CD4-positive, alpha-beta T cell (primary cell): Measurements from ENCODE around the gene OPCML. TPM values are rescaled to one million over a fixed set of nuclear protein-coding genes. Genes with fewer than 3 reads are reported as not detected.

ENCODE experiments used
- ATAC-seq: fragments of 200-7000 bp; cut with Tn5 transposase; one replicate; pipeline ENCODE4 v1.10.0; 2022; ENCODE audit warnings: mild to moderate bottlenecking; ENCODE audit not compliant: poor library complexity
- CTCF ChIA-PET: fragments of 350-600 bp; sonication (Branson Sonifier 250); formaldehyde crosslinking; loops from one replicate; lab custom pipeline; 2021; ENCODE audit warnings: antibody characterized with exemption, inconsistent platforms; lab: Charles Lee
- POLR2A ChIA-PET: fragments of 350-600 bp; sonication (Branson Sonifier 250); formaldehyde crosslinking; loops from one replicate; lab custom pipeline; 2021; ENCODE audit warnings: antibody characterized with exemption, inconsistent platforms; lab: Charles Lee
- DNase-seq, 14 experiments: peaks; one replicate each; pipeline ENCODE4 v3.0.0-alpha.2; 2013 to 2020; ENCODE audit warnings: mixed read lengths in 2 of 14
- H3K27ac ChIP-seq, 2 donors: one replicate each; pipeline versions ENCODE4 v1.5.1 to v1.7.0; 2013; ENCODE audit warnings: low read length in 2 of 2, low read depth in 1 of 2, mild to moderate bottlenecking in 1 of 2
- H3K27me3 ChIP-seq, 2 experiments: 1 replicate in 1 of 2; 2 replicates in 1 of 2; pipeline versions ENCODE4 v1.6.1 to v1.7.0; 2013; ENCODE audit warnings: low read length in 2 of 2, control low read depth in 1 of 2, mild to moderate bottlenecking in 1 of 2, moderate library complexity in 1 of 2; ENCODE audit not compliant: insufficient read depth in 2 of 2, control insufficient read depth in 1 of 2
- H3K36me3 ChIP-seq: one replicate; pipeline ENCODE4 v1.6.1; 2013; ENCODE audit warnings: low read length, control low read depth; ENCODE audit not compliant: insufficient read depth
- H3K4me1 ChIP-seq: one replicate; pipeline ENCODE4 v1.6.1; 2013; ENCODE audit warnings: low read length, control low read depth; ENCODE audit not compliant: insufficient read depth
- H3K4me3 ChIP-seq: one replicate; pipeline ENCODE4 v1.5.1; 2013; ENCODE audit warnings: mild to moderate bottlenecking, low read length, moderate library complexity
- H3K9me3 ChIP-seq, 2 experiments: 1 replicate in 1 of 2; 2 replicates in 1 of 2; pipeline versions ENCODE4 v1.6.1 to v1.7.0; 2013; ENCODE audit warnings: low read length in 2 of 2, mild to moderate bottlenecking in 2 of 2, control low read depth in 1 of 2, moderate library complexity in 1 of 2; ENCODE audit not compliant: control insufficient read depth in 1 of 2, insufficient read depth in 1 of 2
- H3K27ac Mint-ChIP-seq: one replicate; pipeline ENCODE4 v1.8.0; 2020; ENCODE audit warnings: mixed read lengths
- H3K27me3 Mint-ChIP-seq: one replicate; pipeline ENCODE4 v1.8.0; 2021; ENCODE audit warnings: mixed read lengths
- H3K36me3 Mint-ChIP-seq: one replicate; pipeline ENCODE4 v1.8.0; 2021; ENCODE audit warnings: low read depth, mixed read lengths
- H3K4me1 Mint-ChIP-seq: one replicate; pipeline ENCODE4 v1.8.0; 2021; ENCODE audit warnings: low read depth, mixed read lengths
- H3K4me3 Mint-ChIP-seq: one replicate; pipeline ENCODE4 v1.8.0; 2020; ENCODE audit warnings: mild to moderate bottlenecking, mixed read lengths
- H3K9me3 Mint-ChIP-seq: one replicate; pipeline ENCODE4 v1.8.0; 2020; ENCODE audit warnings: mixed read lengths
- CTCF ChIP-seq: fragments of 200-600 bp; IDR thresholded peaks from one replicate; pipeline ENCODE4 v1.8.0; 2022; ENCODE audit warnings: antibody characterized with exemption, mild to moderate bottlenecking
- intact Hi-C, 2 experiments: fragments of 100-400 bp; cut with DNase I in 1 of 2; cut with micrococcal nuclease in 1 of 2; formaldehyde crosslinking; loops; one replicate each; pipeline versions ENCODE4 v1.15.1 to v1.9.0; 2023 to 2025; cut with DNase I, micrococcal nuclease
- total RNA-seq, 174 experiments: library from RNA in 2 of 174; stranded (reverse) in 2 of 174; gene quantifications; one replicate each; pipeline ENCODE4 v1.2.3 and lab custom pipeline; 2021 to 2026

OPCML gene
- total RNA-seq, 2 experiments from 2014 or later: not detected

GRCh38 chr11:132658004-132658403, 874.3 kb downstream of the OPCML start:
- ATAC-seq (no peak), DNase-seq (no peak)
- Histone ChIP-seq H3K36me3 (no peaks in the 10 kb centered on the region), H3K27me3 (no peaks in the 10 kb centered on the region), H3K27ac (no peak overlapping the region), H3K4me1 (no peaks in the 10 kb centered on the region), H3K4me3 (no peak overlapping the region), H3K9me3 (peaks cover 0 to 3% of the 10 kb centered on the region in 2 experiments)
- TF ChIP-seq CTCF: no peak
- ChIA-PET POLR2A (no interaction called here), CTCF (no interaction called here)
- no peaks in the 10 kb centered on the region for H3K4me1 Mint-ChIP-seq
- no peaks in the 10 kb centered on the region for H3K9me3 Mint-ChIP-seq
- H3K36me3 Mint-ChIP-seq: no peaks in the 10 kb centered on the region
- no peak overlapping the region for H3K27ac Mint-ChIP-seq
- intact Hi-C loops: no loop called here
- no peak overlapping the region for H3K4me3 Mint-ChIP-seq
- no peaks in the 10 kb centered on the region for H3K27me3 Mint-ChIP-seq

GRCh38 chr11:132655187-132655855, 877.0 kb downstream of the OPCML start:
- no peaks in the 10 kb centered on the region for H3K36me3 ChIP-seq
- Mint-ChIP-seq H3K4me1 (no peaks in the 10 kb centered on the region), H3K4me3 (no peak overlapping the region), H3K27ac (no peak overlapping the region), H3K36me3 (no peaks in the 10 kb centered on the region), H3K9me3 (no peaks in the 10 kb centered on the region), H3K27me3 (peaks cover 4% of the 10 kb centered on the region)
- no peaks in the 10 kb centered on the region for H3K4me1 ChIP-seq
- CTCF ChIA-PET: no interaction called here
- no peaks in the 10 kb centered on the region for H3K27me3 ChIP-seq
- ATAC-seq (no peak), DNase-seq (no peak)
- intact Hi-C loops: no loop called here
- no peak for TF ChIP-seq CTCF
- POLR2A ChIA-PET: no interaction called here
- no peak overlapping the region for H3K4me3 ChIP-seq
- no peak overlapping the region for H3K27ac ChIP-seq
- peaks cover 0 to 3% of the 10 kb centered on the region in 2 experiments for H3K9me3 ChIP-seq

- no peaks in the 10 kb centered on the region for H3K4me1 Mint-ChIP-seq
- no peak for TF ChIP-seq CTCF
- Histone ChIP-seq H3K27me3 (no peaks in the 10 kb centered on the region), H3K4me1 (no peaks in the 10 kb centered on the region), H3K36me3 (no peaks in the 10 kb centered on the region), H3K4me3 (no peak overlapping the region), H3K27ac (no peak overlapping the region), H3K9me3 (peaks cover 0 to 6% of the 10 kb centered on the region in 2 experiments)
- CTCF ChIA-PET: no interaction called here
- intact Hi-C loops: no loop called here
- DNase-seq: no peak
- no peak overlapping the region for H3K4me3 Mint-ChIP-seq
- no peaks in the 10 kb centered on the region for H3K9me3 Mint-ChIP-seq
- no peaks in the 10 kb centered on the region for H3K36me3 Mint-ChIP-seq
- no peak overlapping the region for H3K27ac Mint-ChIP-seq
- no peak for ATAC-seq
- H3K27me3 Mint-ChIP-seq: peaks cover 8% of the 10 kb centered on the region
- POLR2A ChIA-PET: no interaction called here
These were observed 879.1 kb downstream of the OPCML start for GRCh38 chr11:132653237-132653636.
